GM18526 (cell line): Measurements from ENCODE around the gene SLC26A2.

Experiments
- POLR2A ChIP-seq: IDR thresholded peaks from 3 replicates; pipeline ENCODE4 v1.6.1; 2011; ENCODE audit not compliant: insufficient read length; ENCODE audit errors: extremely low read depth

SLC26A2 gene

GRCh38 chr5:149931992-149932436 is 28.5 kb upstream of the SLC26A2 start:
- no peak for TF ChIP-seq POLR2A

GRCh38 chr5:149932445-149933350 is 27.9 kb upstream of the SLC26A2 start:
- TF ChIP-seq POLR2A, result no peak

- no peak for TF ChIP-seq POLR2A
These were observed 25.1 kb upstream of the SLC26A2 start for GRCh38 chr5:149935431-149935901.

GRCh38 chr5:149936044-149936699 is 24.4 kb upstream of the SLC26A2 start:
- no peak for TF ChIP-seq POLR2A

- TF ChIP-seq POLR2A, result no peak
These were observed 23.9 kb upstream of the SLC26A2 start for GRCh38 chr5:149936700-149937091.

- TF ChIP-seq POLR2A, result no peak
These were observed 22.9 kb upstream of the SLC26A2 start for GRCh38 chr5:149937610-149938009.

- TF ChIP-seq POLR2A, result no peak
These were observed 22.3 kb upstream of the SLC26A2 start for GRCh38 chr5:149938279-149938678.

GRCh38 chr5:149938791-149939358 is 21.7 kb upstream of the SLC26A2 start:
- TF ChIP-seq POLR2A, result no peak

GRCh38 chr5:149939546-149939945 is 21.0 kb upstream of the SLC26A2 start:
- TF ChIP-seq POLR2A, result no peak

- no peak for TF ChIP-seq POLR2A
These were observed 20.4 kb upstream of the SLC26A2 start for GRCh38 chr5:149940077-149940574.

- no peak for TF ChIP-seq POLR2A
These were observed 19.5 kb upstream of the SLC26A2 start for GRCh38 chr5:149940941-149941644.

- no peak for TF ChIP-seq POLR2A
These were observed 18.8 kb upstream of the SLC26A2 start for GRCh38 chr5:149941795-149942194.

GRCh38 chr5:149942199-149942598 is 18.4 kb upstream of the SLC26A2 start:
- TF ChIP-seq POLR2A, result no peak

- no peak for TF ChIP-seq POLR2A
These were observed 15.9 kb upstream of the SLC26A2 start, which contains the start of gene PDE6A for GRCh38 chr5:149944666-149945065. PDE6A (minus strand) TSS chr5:149944793; CDS start chr5:149944673, 120 bp downstream.

- no peak for TF ChIP-seq POLR2A
These were observed 14.4 kb upstream of the SLC26A2 start for GRCh38 chr5:149946118-149946517.
